ENCODE measurements around the gene TTLL11.

- no peak for TF ChIP-seq EZH2 (IDR thresholded peaks at IDR 0.05; ENCODE audit: insufficient read depth, poor library complexity, severe bottlenecking)
- no peak for TF ChIP-seq EZH2phosphoT487 (IDR thresholded peaks at IDR 0.05; ENCODE audit: insufficient read depth, low read depth)
Measured at GRCh38 chr9:121871431-121872025, 221.6 kb downstream of the TTLL11 start.
